ENCODE results near the gene DPH2.

GRCh38 chr1:43925846-43926245 is 44.0 kb upstream of the DPH2 start:
- TF ChIP-seq CTCF (IDR thresholded peaks at IDR 0.05) = no peak
- TF ChIP-seq POLR2A (IDR thresholded peaks at IDR 0.05) = no peak

All from adrenal gland (tissue), 5 donors.